B cell (primary cell): ENCODE results near the gene NUAK1. TPM values are rescaled to one million over a fixed set of nuclear protein-coding genes. Genes with fewer than 3 reads are reported as not detected.

Experiments
- ATAC-seq: fragments of 200-7000 bp; cut with Tn5 transposase; one replicate; pipeline ENCODE4 v1.10.0; 2021; ENCODE audit warnings: low read depth, mild to moderate bottlenecking, moderate number of reproducible peaks, moderate library complexity
- CTCF ChIA-PET: fragments of 350-600 bp; sonication (Branson Sonifier 250); formaldehyde crosslinking; loops from one replicate; lab custom pipeline; 2021; ENCODE audit warnings: antibody characterized with exemption, inconsistent platforms; lab: Charles Lee
- POLR2A ChIA-PET: fragments of 350-600 bp; sonication (Branson Sonifier 250); formaldehyde crosslinking; loops from one replicate; lab custom pipeline; 2021; ENCODE audit warnings: antibody characterized with exemption; lab: Charles Lee
- DNase-seq: peaks from one replicate; pipeline ENCODE4 v3.0.0; 2013
- H2AFZ ChIP-seq: 2 replicates; pipeline ENCODE4 v1.6.1; 2012; ENCODE audit warnings: mild to moderate bottlenecking, low read depth, low read length; ENCODE audit not compliant: insufficient read depth, poor library complexity, severe bottlenecking
- H3K27ac ChIP-seq, 2 donors: 1 replicate in 1 of 2; 2 replicates in 1 of 2; pipeline ENCODE4 v1.5.1; 2012 to 2013; ENCODE audit warnings: low read length in 2 of 2, mild to moderate bottlenecking in 2 of 2, moderate library complexity in 1 of 2
- H3K27me3 ChIP-seq, 4 experiments: fragments of 200-600 bp in 1 of 4; sonication (generic) in 1 of 4; replicated peaks in 1 of 4; 1 replicate in 2 of 4; 2 replicates in 2 of 4; pipeline versions ENCODE4 v1.6.1 to v1.7.0; 2013 to 2016; ENCODE audit warnings: low read length in 3 of 4, mild to moderate bottlenecking in 2 of 4, mixed read lengths in 1 of 4, moderate library complexity in 1 of 4; ENCODE audit not compliant: insufficient read depth in 4 of 4, control insufficient read depth in 3 of 4; ENCODE audit errors: control extremely low read depth in 1 of 4
- H3K36me3 ChIP-seq, 2 experiments: replicated peaks in 1 of 2; 1 replicate in 1 of 2; 2 replicates in 1 of 2; pipeline versions ENCODE4 v1.6.1 to v1.7.1; 2013; ENCODE audit warnings: low read length in 1 of 2; ENCODE audit not compliant: insufficient read depth in 2 of 2, control insufficient read depth in 1 of 2; ENCODE audit errors: control extremely low read depth in 1 of 2, extremely low read depth in 1 of 2
- H3K4me1 ChIP-seq, 2 donors: fragments of 200-600 bp in 1 of 2; sonication (generic) in 1 of 2; 1 replicate in 1 of 2; 2 replicates in 1 of 2; pipeline versions ENCODE4 v1.5.1 to v1.6.1; 2013 to 2017; ENCODE audit warnings: low read length in 2 of 2; ENCODE audit not compliant: control insufficient read depth in 2 of 2, insufficient read depth in 2 of 2
- H3K4me2 ChIP-seq: replicated peaks from 2 replicates; pipeline ENCODE3; 2012; ENCODE audit warnings: mild to moderate bottlenecking, low read depth, low read length; ENCODE audit not compliant: poor library complexity, severe bottlenecking
- H3K4me3 ChIP-seq, 5 experiments: fragments of 200-600 bp in 1 of 5; sonication (generic) in 1 of 5; 1 replicate in 3 of 5; 2 replicates in 2 of 5; pipeline versions ENCODE4 v1.5.1 to v1.7.0; 2011 to 2016; ENCODE audit warnings: low read length in 4 of 5, mild to moderate bottlenecking in 4 of 5, low read depth in 2 of 5, control low read depth in 1 of 5, moderate library complexity in 1 of 5; ENCODE audit not compliant: insufficient read depth in 1 of 5; ENCODE audit errors: control extremely low read depth in 1 of 5, extremely low read depth in 1 of 5
- H3K79me2 ChIP-seq: fragments of 200-600 bp; sonication (generic); one replicate; pipeline ENCODE4 v1.6.0; 2016; ENCODE audit warnings: low read length; ENCODE audit not compliant: control insufficient read depth, insufficient read depth
- H3K9ac ChIP-seq: fragments of 200-600 bp; sonication (generic); 2 replicates; pipeline ENCODE4 v1.6.1; 2017; ENCODE audit warnings: mild to moderate bottlenecking, low read length, moderate library complexity
- H3K9me3 ChIP-seq, 3 donors: one replicate each; pipeline versions ENCODE4 v1.6.1 to v1.7.1; 2013; ENCODE audit warnings: low read length in 2 of 3; ENCODE audit not compliant: control insufficient read depth in 2 of 3, insufficient read depth in 1 of 3; ENCODE audit errors: control extremely low read depth in 1 of 3
- H4K20me1 ChIP-seq: 2 replicates; pipeline ENCODE4 v1.6.0; 2012; ENCODE audit warnings: mild to moderate bottlenecking, low read length; ENCODE audit not compliant: insufficient read depth, control insufficient read depth, poor library complexity, severe bottlenecking
- H3K27ac Mint-ChIP-seq: one replicate; pipeline ENCODE4 v1.8.0; 2021; ENCODE audit warnings: mixed read lengths
- H3K27me3 Mint-ChIP-seq: one replicate; pipeline ENCODE4 v1.8.0; 2021; ENCODE audit warnings: mixed read lengths
- H3K4me1 Mint-ChIP-seq: one replicate; pipeline ENCODE4 v1.8.0; 2021; ENCODE audit warnings: mixed read lengths
- H3K4me3 Mint-ChIP-seq: one replicate; pipeline ENCODE4 v1.8.0; 2021; ENCODE audit warnings: mixed read lengths
- H3K9me3 Mint-ChIP-seq: one replicate; pipeline ENCODE4 v1.8.0; 2022; ENCODE audit warnings: mixed read lengths; ENCODE audit not compliant: insufficient read depth
- CTCF ChIP-seq: fragments of 200-600 bp; IDR thresholded peaks from one replicate; pipeline ENCODE4 v1.8.0; 2022; ENCODE audit warnings: antibody characterized with exemption, mild to moderate bottlenecking
- EZH2 ChIP-seq: IDR thresholded peaks from 2 replicates; pipeline ENCODE4 v1.6.1; 2012; ENCODE audit warnings: borderline replicate concordance, low read depth, mild to moderate bottlenecking, moderate library complexity, low read length; ENCODE audit not compliant: insufficient read depth, poor library complexity, severe bottlenecking
- WGBS: methylation state at CpG from one replicate; pipeline ENCODE4 v1.1.5; 2013; ENCODE audit warnings: missing lambda C conversion rate; ENCODE audit not compliant: insufficient coverage; 5-methylcytosine and 5-hydroxymethylcytosine counted together
- intact Hi-C: fragments of 100-400 bp; cut with micrococcal nuclease; formaldehyde crosslinking; loops from one replicate; pipeline ENCODE4 v1.10.0; 2022
- polyA plus RNA-seq: library from polyadenylated mRNA; depleted of rRNA; stranded (reverse); fragments of >200 nt; gene quantifications from 2 replicates; pipeline ENCODE4 v1.2.3, GENCODE V29; 2012
- total RNA-seq, 2 donors: library from RNA; stranded (reverse); fragments of 120-200 nt in 1 of 2; gene quantifications; 1 replicate in 1 of 2; 2 replicates in 1 of 2; pipeline versions ENCODE4 v1.2.3 to v1.2.4, GENCODE V29; 2013 to 2022

NUAK1 gene
- total and polyA plus RNA-seq, 2 donors (not counting 1 experiment from before 2014, with no cell fraction given) = not detected

- H3K9me3 ChIP-seq = no peaks in the 10 kb centered on the region
- Mint-ChIP-seq H3K9me3 (peaks cover under 1% of the 10 kb centered on the region), H3K27me3 (no peaks in the 10 kb centered on the region), H3K27ac (no peak overlapping the region), H3K4me1 (no peaks in the 10 kb centered on the region), H3K4me3 (no peak overlapping the region)
- H3K27me3 ChIP-seq = no peaks in the 10 kb centered on the region
- no peaks in the 10 kb centered on the region for H4K20me1 ChIP-seq
- H3K4me2 ChIP-seq = no peak overlapping the region
- no peak overlapping the region for H3K27ac ChIP-seq
- intact Hi-C loops = no loop called here
- ChIA-PET POLR2A (no interaction called here), CTCF (no interaction called here)
- H3K4me3 ChIP-seq = no peak overlapping the region
- H2AFZ ChIP-seq = no peak overlapping the region
- no peaks in the 10 kb centered on the region for H3K36me3 ChIP-seq
- H3K9ac ChIP-seq = no peak overlapping the region
- DNase-seq = no peak
- H3K4me1 ChIP-seq = no peaks in the 10 kb centered on the region
- TF ChIP-seq EZH2 = no peak
- no peak for TF ChIP-seq CTCF
- 88% methylated on average over 4 of the region's 4 CpGs for WGBS
- H3K79me2 ChIP-seq = no peaks in the 10 kb centered on the region
- ATAC-seq = no peak
These were observed 105.5 kb downstream of the NUAK1 start for GRCh38 chr12:106033161-106033675.

GRCh38 chr12:106032623-106032925 lies 106.2 kb downstream of the NUAK1 start:
- Histone ChIP-seq H3K27ac (no peak overlapping the region), H3K79me2 (no peaks in the 10 kb centered on the region), H3K9ac (no peak overlapping the region), H3K27me3 (no peaks in the 10 kb centered on the region), H3K4me1 (no peaks in the 10 kb centered on the region), H4K20me1 (no peaks in the 10 kb centered on the region), H2AFZ (no peak overlapping the region), H3K9me3 (no peaks in the 10 kb centered on the region), H3K36me3 (no peaks in the 10 kb centered on the region), H3K4me3 (no peak overlapping the region), H3K4me2 (no peak overlapping the region)
- no peak for ATAC-seq
- H3K4me3 Mint-ChIP-seq = no peak overlapping the region
- DNase-seq = no peak
- intact Hi-C loops = no loop called here
- H3K27me3 Mint-ChIP-seq = no peaks in the 10 kb centered on the region
- H3K27ac Mint-ChIP-seq = no peak overlapping the region
- TF ChIP-seq EZH2 (no peak), CTCF (no peak)
- CTCF ChIA-PET = no interaction called here
- no peaks in the 10 kb centered on the region for H3K4me1 Mint-ChIP-seq
- no peaks in the 10 kb centered on the region for H3K9me3 Mint-ChIP-seq
- POLR2A ChIA-PET = no interaction called here
